GM13976 (cell line): Measurements from ENCODE around the gene CLEC11A.
"Not testable (repeated sequence)": the region's sequence is repeated elsewhere in the genome, so short reads cannot be mapped to it uniquely, and the experiment has no call there.

ENCODE experiments used
- DNase-seq: peaks from one replicate; pipeline ENCODE4 v3.0.0; 2012; ENCODE audit warnings: low spot score
- CTCF ChIP-seq: IDR thresholded peaks from 2 replicates; pipeline ENCODE4 v1.5.1; 2012; ENCODE audit warnings: borderline replicate concordance, mild to moderate bottlenecking; ENCODE audit not compliant: insufficient read depth; ENCODE audit errors: extremely low read depth, missing control alignments, control extremely low read depth
- in situ Hi-C: fragments of 300-500 bp; cut with MboI; formaldehyde crosslinking; loops from one replicate; pipeline ENCODE4 v1.12.0; 2022; ENCODE audit warnings: low sequenced_read_pairs, mixed read lengths, inconsistent platforms; ENCODE audit not compliant: unreplicated experiment

CLEC11A gene

GRCh38 chr19:50741179-50741933 is 18.2 kb downstream of the CLEC11A start:
- no peak for DNase-seq
- no peak for TF ChIP-seq CTCF
- in situ Hi-C loops: no loop called here

- in situ Hi-C loops: no loop called here
Measured at GRCh38 chr19:50743537-50743936, 20.4 kb downstream of the CLEC11A start.

GRCh38 chr19:50745221-50745620 is 22.1 kb downstream of the CLEC11A start:
- DNase-seq: no peak
- in situ Hi-C loops: no loop called here
- no peak for TF ChIP-seq CTCF

More at GRCh38 chr19:50743537-50743936, 20.4 kb downstream of the CLEC11A start:
- no peak for DNase-seq
- no peak for TF ChIP-seq CTCF

GRCh38 chr19:50747141-50747540 is 24.0 kb downstream of the CLEC11A start:
- in situ Hi-C loops, DNase-seq: not testable (repeated sequence)

- no peak for TF ChIP-seq CTCF
- no peak for DNase-seq
- in situ Hi-C loops: no loop called here
Measured at GRCh38 chr19:50749490-50749889, 26.3 kb downstream of the CLEC11A start.

- no peak for DNase-seq
- no peak for TF ChIP-seq CTCF
- in situ Hi-C loops: no loop called here
Measured at GRCh38 chr19:50750010-50750409, 26.8 kb downstream of the CLEC11A start.

- in situ Hi-C loops: no loop called here
- DNase-seq: no peak
- TF ChIP-seq CTCF: no peak
Measured at GRCh38 chr19:50753879-50754278, 30.7 kb downstream of the CLEC11A start.

GRCh38 chr19:50756244-50756643 is 33.1 kb downstream of the CLEC11A start:
- in situ Hi-C loops, DNase-seq: not testable (repeated sequence)

- in situ Hi-C loops, DNase-seq: not testable (repeated sequence)
Measured at GRCh38 chr19:50757624-50758023, 34.5 kb downstream of the CLEC11A start.

GRCh38 chr19:50759076-50759475 is 35.9 kb downstream of the CLEC11A start:
- in situ Hi-C loops, DNase-seq: not testable (repeated sequence)
